Measurements from ENCODE around the gene ABCB10.
"Not testable (repeated sequence)": the region's sequence is repeated elsewhere in the genome, so short reads cannot be mapped to it uniquely, and the experiment has no call there.

The ABCB10 gene

DNA sequence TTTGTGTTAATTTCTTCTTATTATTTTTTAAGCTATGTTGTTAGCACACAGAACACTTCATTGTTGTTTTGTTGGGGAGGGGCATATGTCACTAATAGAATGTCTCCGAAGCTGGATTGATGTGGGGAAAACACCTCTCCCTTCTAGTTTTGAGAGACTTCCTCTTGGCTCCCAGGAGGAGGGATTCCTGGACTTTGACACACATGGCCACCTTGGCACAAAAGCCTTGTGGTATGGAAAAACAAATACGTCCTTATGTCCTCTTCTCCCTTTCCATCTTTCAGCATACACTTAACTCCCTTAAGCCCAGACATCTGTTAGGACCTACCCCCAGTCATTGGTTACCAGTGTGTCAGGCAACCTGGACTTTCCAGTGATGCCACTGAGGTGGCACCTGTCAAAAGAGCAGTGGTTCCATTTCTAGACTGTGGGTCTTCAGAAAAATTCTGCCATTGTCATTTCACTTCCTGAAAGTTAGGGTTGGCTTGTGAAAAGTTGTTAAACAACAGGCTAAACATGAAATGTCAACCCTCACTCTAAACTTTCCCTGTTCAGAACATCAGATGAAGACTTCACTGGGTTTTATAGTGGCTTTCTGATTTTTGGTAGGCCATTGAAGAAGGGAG lies 12.5 kb upstream of the ABCB10 start:
- DNase-seq, result no peak

DNA sequence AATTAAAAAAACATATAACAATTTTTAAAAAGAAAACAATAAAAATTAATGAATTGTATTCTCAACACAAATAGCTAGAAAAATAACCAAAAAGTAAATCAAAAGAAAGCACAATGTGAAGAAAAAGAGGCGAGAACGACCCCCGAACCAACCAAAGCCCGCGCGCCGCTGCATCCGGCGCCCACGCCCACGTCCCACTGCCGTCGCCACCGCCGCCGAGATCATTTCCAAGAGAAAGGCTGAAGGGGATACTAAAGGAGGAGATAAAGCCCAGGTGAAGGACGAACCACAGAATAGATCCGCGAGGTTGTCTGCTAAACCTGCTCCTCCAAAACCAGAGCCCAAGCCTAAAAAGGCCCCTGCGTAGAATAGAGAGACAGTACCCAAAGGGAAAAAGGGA lies 11.8 kb upstream of the ABCB10 start:
- no peak for DNase-seq

DNA sequence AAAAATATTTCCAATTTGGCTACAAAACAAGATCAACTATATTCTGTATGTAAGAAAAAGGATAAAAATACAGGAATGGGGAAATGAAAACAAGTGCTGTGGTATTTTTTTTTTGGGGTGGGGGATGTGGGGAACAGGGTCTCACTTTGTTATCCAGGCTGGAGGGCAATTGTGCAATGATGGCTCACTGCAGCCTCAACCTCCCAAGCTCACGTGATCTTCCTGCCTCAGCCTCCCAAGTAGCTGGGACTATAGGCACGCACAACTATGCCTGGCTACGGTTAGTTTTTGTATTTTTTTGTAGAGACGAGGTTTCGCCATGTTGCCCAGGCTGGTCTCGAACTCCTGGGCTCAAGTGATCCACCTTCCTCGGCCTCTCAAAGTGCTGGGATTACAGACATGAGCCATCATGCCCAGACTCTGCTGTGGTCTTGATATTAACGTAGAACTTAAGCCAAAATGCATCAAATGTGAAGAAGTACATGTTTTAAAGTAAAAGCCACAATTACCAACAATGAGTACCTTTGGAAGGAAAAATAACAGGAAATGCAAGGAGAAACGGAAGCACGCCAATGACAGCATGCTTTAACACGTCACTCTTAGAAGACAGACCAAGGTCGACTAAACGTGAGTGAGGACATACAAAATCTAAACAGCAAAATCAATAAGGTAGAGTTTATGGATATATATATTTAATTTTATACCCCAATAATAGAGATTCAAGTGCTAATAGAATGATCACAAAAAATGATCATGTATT lies 8.8 kb upstream of the ABCB10 start:
- DNase-seq, result no peak

DNA sequence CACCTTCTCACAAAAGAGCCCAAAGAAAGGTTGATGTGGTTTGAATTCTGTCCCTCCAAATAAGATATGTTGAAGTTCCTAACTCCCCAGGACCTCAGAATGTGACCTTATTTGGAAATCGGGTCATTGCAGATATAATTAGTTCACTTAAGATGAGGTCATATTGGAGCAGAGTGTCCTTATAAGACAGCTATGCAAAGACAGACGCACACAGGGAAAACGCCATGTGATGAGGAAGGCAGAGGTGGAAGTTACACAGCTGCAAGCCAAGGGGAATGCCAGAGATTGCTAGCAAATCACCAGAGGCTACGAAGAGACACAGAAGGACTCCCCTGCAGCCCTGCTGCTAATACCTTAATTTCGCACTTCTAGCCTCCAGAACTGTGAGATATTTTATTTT lies 5.2 kb upstream of the ABCB10 start:
- DNase-seq, result no peak

DNA sequence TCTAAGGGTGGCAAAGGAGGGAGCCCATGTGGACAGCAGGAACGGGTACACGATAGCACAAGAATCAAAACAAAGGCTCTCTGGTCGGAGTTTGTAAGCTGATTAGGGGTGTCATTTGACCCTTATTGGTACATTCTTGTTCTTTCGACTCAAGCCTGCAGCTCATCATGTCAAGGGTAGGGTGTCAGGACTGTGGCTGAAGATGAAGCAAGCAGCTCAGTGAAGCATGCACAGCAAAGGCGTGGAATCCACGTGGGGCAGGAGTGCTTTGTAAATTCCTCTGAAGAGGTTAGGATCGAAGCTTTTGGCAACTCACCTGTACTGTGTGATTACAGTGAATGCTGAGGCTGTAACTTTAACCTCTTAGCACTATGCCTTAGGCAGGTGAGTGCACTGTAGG lies 4.7 kb upstream of the ABCB10 start:
- no peak for DNase-seq

DNA sequence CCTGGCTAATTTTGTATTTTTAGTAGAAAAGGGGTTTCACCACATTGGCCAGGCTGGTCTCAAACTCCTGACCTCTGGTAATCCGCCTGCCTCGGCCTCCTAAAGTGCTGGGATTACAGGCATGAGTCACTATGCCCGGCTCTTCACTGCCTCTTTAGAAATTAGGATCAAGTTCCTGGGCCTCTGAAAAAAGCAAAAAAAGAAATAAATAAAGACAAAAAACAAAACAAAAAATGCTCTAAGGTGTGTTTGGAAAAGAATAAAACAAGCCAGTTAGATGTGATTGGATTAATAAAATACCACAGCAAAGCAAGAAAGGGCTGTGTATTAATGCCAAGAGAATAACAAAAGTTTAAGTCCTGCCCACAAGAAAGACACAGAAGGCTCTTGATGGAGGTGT lies 4.2 kb upstream of the ABCB10 start:
- DNase-seq, result no peak

DNA sequence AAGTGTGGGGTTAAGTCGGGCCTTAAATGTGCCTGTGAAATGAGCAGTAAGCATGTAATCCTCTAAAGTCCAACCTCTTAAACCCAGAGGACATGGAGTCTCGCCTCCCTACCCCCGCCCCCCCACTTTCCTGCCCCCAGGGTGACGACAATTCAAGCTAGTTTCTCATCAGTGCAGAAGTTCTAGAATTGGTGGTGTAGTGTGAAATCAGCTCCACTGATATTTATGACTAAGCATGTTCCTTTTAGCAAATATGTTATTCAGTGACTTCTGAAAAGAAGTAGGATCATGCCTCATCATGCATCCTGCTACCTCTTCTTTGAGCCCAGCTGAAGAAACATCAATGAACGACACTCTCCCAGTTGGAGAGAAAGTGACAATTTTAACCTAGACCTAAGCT lies 2.6 kb upstream of the ABCB10 start:
- DNase-seq, result no peak

DNA sequence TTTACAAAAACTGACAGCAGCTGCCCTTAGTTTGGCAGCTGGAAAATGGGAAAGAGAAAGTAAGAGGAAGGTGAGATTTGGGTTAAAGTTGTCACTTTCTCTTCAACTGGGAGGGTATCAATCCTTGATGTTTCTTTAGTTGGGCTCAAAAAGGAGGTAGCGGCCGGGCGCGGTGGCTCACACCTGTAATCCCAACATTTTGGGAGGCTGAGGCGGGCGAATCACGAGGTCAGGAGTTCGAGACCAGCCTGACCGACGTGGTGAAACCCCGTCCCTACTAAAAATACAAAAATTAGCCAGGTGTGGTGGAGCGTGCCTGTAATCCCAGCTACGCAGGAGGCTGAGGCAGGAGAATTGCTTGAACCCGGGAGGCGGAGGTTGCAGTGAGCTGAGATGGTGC lies 1.6 kb upstream of the ABCB10 start:
- not testable (repeated sequence) for DNase-seq

DNA sequence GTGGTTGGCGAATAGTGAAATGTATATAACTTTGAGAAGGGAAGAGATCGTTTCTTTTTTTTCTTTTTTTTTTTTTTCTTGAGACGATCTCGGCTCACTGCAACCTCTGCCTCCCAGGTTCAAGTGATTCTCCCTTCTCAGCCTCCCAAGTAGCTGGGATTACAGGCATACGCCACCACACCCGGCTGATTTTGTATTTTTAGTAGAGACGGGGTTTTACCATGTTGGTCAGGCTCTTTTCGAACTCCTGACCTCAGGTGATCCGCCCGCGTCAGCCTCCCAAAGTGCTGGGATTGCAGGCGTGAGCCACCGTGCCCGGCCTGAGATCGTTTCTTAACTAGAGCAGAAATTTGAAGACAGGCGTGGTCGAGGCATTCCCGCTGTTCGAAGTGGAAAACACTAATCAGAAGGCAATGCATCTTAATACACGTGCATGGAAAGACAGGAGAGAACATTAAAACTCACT lies 862 bp upstream of the ABCB10 start:
- not testable (repeated sequence) for DNase-seq

DNA sequence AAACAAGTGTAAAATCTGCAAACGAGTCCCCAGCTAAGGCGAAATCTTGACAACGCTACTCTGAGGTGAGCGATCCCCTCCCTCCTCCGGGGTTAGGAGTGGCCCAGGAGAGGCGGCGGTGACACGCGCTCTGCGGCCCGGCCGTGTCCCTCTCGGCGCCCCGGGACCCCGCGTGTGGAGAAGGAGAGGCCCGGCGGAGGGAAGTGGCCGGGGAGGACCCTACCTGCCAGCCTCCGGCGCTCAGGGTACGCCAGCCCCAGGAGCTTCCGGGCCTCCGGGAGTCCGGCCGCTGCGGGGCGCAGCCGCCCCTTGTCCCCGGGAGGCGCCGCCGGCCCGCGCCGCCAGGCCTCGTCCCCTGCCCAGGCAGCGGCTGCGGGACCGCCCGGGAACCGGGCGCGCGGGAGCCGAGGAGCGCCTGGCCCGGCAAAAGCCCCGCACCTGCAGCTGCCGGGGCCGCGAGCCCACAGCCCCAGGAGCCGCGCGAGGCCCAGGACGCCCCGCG lies 543 bp downstream of the ABCB10 start:
- DNase-seq, result no peak

DNA sequence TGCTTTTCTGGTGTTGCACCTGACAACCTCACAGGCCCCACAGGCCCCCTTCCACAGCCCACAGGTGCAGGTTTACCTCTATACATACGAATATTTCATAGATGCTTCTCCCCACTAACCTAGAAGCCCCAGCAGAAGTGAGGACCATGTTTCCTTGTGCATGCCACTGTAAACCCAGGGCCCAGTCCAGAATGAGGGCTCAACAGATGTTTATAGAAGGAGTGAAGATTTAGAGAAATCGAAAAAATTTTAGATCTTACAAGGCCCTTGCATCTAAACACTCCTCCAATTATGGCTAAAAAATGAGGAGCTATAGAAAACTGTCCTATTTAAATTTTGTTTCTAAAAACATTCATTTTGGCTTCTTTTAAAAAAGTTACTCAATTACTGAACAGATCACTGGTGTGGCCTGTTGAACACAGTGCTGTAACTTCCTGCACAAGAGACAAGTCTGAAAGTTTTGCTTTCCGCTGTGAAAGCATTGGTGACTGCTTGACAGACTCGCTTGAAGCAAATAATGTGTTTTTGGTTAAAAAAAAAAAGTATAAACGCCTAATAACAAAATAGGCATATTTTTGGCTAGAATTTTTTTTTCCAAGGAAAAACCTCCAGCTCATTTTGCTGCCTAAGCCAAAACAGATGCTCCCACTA lies 1.2 kb downstream of the ABCB10 start:
- no peak for DNase-seq

DNA sequence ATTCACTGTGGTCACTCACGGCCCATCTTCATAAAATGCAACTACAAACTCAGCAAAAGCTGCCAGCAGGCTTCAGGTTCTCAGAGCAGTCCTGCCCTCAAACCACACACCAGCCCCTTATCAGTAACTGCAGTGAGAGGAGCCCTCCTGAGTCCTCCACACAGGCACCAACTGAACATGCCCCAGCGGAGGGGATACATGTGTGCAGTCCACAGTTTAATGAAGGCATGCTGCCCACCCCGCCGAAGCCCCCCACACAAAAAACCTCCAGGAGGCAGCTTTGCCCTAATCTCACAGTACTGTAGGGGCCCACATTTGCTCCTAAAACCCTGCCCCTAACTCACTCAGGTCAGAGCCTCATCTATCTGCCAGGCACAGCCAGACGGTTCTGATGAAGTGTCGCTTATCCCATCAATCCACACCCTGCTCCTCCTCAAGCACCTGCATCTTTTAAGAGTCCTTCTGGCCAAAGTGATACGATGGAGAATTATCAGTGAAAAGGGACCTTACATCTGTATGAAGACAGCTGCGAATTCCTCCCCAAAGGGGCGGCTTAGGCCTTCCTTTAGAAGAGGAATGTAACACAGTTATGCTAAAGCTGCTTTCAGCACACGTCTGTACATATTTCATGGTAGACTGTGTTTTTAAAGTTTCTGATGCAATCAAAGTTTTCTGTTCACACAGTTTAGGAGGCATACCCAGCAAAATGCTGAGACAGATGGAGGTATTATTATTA lies 3.5 kb downstream of the ABCB10 start:
- DNase-seq, result no peak

DNA sequence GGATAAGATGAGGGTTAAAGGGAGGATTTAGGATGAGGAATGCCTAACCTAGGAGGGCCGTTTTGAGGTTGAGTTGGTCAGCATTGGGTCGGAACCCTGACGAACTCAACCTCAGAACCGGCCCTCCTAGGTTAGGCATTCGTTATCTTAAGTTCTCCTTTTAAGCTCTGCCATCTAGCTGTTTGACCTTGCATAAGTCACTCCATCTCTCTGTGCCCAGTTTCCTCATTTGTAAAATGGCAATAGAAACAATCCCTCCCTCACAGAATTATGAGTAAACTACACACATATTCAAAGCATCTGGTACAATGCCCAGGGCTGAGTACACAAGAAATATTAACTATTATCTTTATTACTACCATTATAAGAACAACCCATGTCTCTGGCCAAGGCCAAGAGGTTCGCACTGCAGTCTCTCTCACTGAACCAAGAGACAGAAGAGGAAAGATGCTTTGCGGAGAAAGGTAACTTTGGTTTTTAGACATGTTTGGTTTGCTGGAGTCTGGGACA lies 4.8 kb downstream of the ABCB10 start:
- no peak for DNase-seq

DNA sequence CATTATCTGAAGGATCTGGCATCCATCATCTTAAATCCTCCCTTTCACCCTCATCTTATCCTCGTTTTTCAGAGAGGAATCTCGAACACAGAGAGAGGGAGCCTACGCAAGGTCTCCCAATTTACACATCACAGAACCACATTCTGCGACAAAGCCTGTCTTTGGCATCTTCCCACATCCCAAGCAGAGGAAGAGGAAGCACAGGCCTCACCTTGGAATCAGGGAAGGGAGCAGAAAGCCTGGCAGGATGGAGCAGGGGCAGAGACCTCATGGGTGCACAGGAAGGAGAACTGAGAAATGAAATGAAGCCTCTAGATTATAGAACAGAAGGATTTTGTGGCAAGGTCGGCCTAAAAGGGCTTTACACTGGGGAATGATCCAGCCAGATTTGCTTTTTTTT lies 5.8 kb downstream of the ABCB10 start:
- DNase-seq, result no peak

DNA sequence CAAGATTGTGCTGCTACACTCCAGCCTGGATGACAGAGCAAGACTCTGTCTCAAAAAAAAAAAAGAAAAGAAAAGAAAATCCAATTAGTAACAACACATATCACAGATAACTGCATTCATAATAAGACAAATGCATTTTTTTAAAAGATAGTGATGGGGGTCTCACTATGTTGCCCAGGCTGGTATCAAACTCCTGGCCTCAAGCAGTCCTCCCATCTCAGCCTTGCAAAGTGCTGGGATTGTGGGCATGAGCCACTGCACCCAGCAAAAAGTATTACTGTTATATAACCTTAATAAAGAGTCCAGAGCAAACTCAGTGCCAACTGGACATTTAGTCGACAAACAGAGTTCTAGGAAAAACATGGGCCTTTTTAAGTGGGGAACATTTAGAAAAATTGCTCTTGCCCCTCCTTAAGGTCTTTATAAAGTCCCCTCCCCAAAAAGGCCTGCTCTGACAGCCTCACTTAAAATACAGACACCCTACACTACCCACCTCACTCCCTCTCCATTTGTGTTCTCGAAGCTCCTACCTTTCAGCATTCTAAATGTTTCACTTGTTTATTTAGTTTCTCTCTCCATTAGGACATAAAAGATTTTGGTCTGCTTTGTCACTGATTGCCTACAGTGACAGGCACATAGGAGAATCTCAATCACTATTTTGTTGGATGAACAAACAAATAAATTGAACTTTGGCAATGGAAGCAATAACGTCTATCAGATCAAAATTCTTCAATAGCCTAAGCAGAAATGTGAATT lies 7.5 kb downstream of the ABCB10 start:
- no peak for DNase-seq

DNA sequence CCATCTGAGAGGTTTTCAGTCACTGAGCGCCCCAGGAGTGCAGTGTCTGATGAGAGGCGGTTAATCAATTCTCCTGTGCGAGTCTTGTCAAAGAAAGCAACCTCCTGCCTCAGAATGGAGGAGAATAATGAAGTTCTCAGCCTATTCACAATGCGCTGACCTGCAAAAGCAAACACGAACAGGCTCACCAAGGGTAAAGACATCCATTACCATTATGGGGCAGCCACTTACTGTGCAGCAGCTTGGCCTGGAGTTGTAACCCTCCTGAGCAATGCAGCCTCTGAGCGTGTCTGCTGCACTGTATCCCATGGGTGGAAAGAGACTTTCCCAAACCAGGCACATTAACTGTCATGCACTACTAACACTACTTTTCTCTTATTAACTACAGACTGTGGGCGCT lies 11.0 kb downstream of the ABCB10 start:
- DNase-seq, result no peak

DNA sequence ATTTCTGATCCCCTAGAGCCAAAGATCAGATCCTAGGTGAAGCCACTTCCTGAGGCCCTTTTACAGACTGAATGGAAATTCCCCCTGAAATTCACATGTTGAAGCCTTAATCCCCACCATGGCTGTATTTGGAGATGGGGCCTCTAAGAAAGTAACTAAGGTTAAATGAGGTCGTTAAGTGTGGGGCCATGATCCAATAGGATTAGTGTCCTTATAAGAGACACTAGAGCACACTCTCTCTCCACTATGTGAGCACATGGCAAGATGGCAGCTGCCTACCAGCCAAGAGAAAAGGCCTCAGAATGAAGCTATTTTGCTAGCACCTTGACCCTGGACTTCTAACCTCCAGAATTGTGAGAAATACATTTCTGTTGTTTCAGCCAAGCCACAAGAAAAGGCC lies 13.9 kb downstream of the ABCB10 start:
- DNase-seq, result no peak

DNA sequence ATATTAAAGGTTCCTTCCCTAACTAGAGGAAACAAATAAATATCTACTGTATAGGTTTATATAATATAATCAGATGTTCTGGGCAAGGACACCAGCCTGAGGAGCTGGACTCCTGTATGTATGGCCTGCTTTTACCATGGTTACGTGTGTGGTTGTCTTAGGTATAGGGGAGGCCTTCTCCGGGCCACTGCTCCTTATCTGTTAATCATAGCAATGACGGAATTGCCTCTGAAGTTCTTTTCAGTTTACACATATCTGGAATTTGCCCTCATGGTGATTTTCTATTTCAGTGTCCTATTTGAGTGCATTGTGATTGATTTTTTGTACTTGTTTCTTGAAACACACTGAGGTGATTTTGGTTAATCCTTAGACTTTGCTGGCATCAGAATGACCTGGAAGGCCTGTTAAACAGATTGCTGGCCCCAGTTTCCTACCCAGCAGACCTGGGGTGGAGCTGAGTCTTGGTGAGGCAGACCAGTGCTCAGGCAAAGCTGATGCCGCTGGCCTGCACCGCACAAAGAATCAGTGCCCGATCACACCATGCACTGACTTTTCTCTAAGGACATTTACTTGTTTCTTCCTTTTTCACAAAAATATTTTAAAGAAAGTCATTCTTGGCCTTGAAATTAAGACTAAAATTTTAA lies 18.5 kb downstream of the ABCB10 start:
- no peak for DNase-seq

DNA sequence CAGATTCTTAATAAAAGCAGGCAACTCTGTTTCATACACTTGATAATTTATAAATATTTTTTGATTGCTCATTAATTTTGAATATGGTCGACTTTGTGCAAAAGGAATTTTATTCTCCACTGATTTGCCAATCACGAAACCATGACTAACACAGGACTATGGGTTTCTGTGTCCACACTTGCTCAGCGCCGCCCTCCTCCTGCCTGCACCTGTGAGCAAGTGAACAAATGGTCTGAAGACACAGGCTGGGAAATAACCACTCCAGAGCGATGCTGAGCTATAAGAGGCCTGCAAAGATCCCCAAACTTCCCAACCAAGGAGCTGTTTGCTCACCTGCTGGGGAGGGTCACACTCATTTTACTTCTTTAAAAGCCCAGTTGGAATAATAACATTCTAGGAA lies 19.6 kb downstream of the ABCB10 start:
- DNase-seq, result no peak

DNA sequence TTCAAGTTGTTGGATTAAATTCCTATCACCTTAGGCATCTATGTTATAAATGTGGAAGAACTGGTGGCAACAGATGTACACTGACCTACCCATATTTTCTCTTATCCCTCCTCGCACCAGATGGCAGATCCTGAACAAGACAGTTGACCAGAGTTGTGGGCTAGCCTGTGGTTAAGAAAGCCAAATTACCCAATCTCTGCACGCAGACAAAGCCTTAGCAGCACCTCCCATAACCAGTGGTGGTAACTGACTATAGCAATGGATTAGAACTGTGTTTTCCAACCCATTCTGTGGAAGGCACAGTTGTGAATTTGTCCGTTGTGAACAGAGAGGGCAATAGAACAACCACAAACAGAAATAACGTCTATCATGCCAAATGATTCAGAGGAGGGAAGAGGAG lies 20.6 kb downstream of the ABCB10 start:
- no peak for DNase-seq

DNA sequence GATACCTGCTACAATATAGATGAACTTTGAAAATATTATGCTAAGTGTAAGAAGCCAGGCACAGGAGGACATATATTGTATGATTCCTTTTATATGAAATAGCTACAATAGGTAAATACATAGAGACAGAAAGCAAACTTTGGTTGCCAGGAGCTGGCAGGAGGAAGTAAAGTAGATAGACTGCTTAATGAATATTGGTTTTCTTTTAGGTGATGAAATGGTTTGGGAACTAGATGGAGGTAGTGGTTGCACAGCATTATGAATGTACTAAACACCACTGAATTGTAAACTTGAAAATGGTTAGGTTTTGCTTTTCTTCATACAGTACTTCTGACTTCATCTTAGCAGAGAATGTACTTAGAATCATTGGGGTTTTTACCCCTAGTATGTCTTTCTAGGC lies 21.5 kb downstream of the ABCB10 start:
- DNase-seq, result no peak

DNA sequence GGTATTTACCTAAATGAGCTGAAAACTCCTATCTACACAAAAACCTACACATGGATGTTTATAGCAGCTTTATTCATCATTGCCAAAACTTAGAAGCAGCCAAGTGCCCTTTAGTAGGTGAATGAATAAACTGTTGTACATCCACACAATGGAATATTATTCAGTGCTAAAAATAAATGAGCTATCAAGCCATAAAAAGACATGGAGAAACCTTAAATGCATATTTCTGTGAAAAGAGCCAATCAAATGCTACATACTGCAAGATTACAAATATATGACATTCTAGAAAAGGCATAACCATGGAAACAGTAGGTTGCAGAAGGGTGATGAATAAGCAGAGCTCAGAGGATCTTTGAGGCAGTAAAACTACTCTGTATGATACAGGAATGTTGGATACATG lies 23.3 kb downstream of the ABCB10 start:
- DNase-seq, result no peak
